Stomach (tissue), 9 donors: ENCODE data around the gene CORO7. TPM values are rescaled to one million over a fixed set of nuclear protein-coding genes. Genes with fewer than 3 reads are reported as not detected.

Experiments used
- DNase-seq, 2 donors: peaks; one replicate each; pipeline versions ENCODE4 v3.0.0 to v3.0.0-alpha.2; 2013 to 2019
- H3K27ac ChIP-seq, 5 donors: fragments of 200-600 bp in 4 of 5; sonication (generic) in 4 of 5; one replicate each; pipeline ENCODE4 v1.5.1; 2013 to 2019; ENCODE audit warnings: mild to moderate bottlenecking in 1 of 5, moderate library complexity in 1 of 5
- H3K27me3 ChIP-seq, 3 donors: fragments of 200-600 bp; sonication (generic); one replicate each; pipeline ENCODE4 v1.5.1; 2017 to 2019; ENCODE audit warnings: mixed run types in 1 of 3
- H3K36me3 ChIP-seq, 4 donors: fragments of 200-600 bp; sonication (generic); 1 replicate in 3 of 4; 2 replicates in 1 of 4; pipeline ENCODE4 v1.5.1; 2016 to 2019
- H3K4me1 ChIP-seq, 4 donors: fragments of 200-600 bp; sonication (generic); one replicate each; pipeline ENCODE4 v1.5.1; 2016 to 2019
- H3K4me3 ChIP-seq, 4 donors: fragments of 200-600 bp; sonication (generic) in 3 of 4; one replicate each; pipeline ENCODE4 v1.5.1; 2016 to 2019; ENCODE audit warnings: mild to moderate bottlenecking in 1 of 4
- H3K9me3 ChIP-seq, 4 donors: fragments of 200-600 bp; sonication (generic); one replicate each; pipeline ENCODE4 v1.5.1; 2016 to 2019
- EP300 ChIP-seq: sonication (generic); formaldehyde crosslinking; IDR thresholded peaks from one replicate; pipeline ENCODE4 v1.6.1; 2017; ENCODE audit warnings: antibody characterized with exemption
- POLR2A ChIP-seq, 4 donors: fragments of 450-650 bp; IDR thresholded peaks; one replicate each; pipeline ENCODE4 v1.6.1; 2016; ENCODE audit warnings: antibody characterized with exemption in 4 of 4, control low read depth in 2 of 4, mild to moderate bottlenecking in 1 of 4, moderate library complexity in 1 of 4
- POLR2AphosphoS5 ChIP-seq, 3 donors: sonication (generic); formaldehyde crosslinking; IDR thresholded peaks; one replicate each; pipeline ENCODE4 v1.6.1; 2016; ENCODE audit warnings: antibody characterized with exemption in 3 of 3
- WGBS, 5 donors: extraction: QIAGEN DNeasy Blood & Tissue Kit in 3 of 5; methylation state at CpG; one replicate each; pipeline versions ENCODE4 v1.1.5 to v1.1.7; 2013 to 2018; 5-methylcytosine and 5-hydroxymethylcytosine counted together
- intact Hi-C: fragments of 100-400 bp; cut with DNase I; formaldehyde crosslinking; loops from one replicate; pipeline ENCODE4 v1.15.1; 2023; ENCODE audit warnings: low total_unique reads
- polyA plus RNA-seq, 3 donors: library from polyadenylated mRNA; stranded (reverse); fragments of 200-250 nt; gene quantifications; one replicate each; pipeline ENCODE4 v1.2.3, GENCODE V29; 2013
- total RNA-seq, 5 donors: library from RNA; depleted of rRNA; stranded (reverse); fragments of >200 nt; gene quantifications; one replicate each; pipeline versions ENCODE4 v1.1.0 to v1.2.3, GENCODE V29; 2014 to 2016
- TF ChIP-seq, protein P1 (sequence below), 7 experiments: fragments of 450-650 bp in 4 of 7; fragments of 200-600 bp in 3 of 7; sonication (generic) in 3 of 7; IDR thresholded peaks; one replicate each; pipeline ENCODE4 v1.5.1; 2016 to 2019; ENCODE audit warnings: antibody characterized with exemption in 7 of 7, control low read depth in 2 of 7, mild to moderate bottlenecking in 1 of 7
- donor health status: healthy with polysubstance abuse.
- donor health status: Bipolar disorder and iron deficiency.
- donor health status: healthy.

The CORO7 gene
- total and polyA plus RNA-seq, 8 donors, result 12.5 to 173 (median 17.3) TPM

GRCh38 chr16:4450931-4451519 lies 34.6 kb upstream of the CORO7 start:
- intact Hi-C loops, result no loop called here
- 89 to 96% (median 93%) methylated on average over 14 of the region's 14 CpGs for WGBS, 5 donors
- TF ChIP-seq, protein P1, sequence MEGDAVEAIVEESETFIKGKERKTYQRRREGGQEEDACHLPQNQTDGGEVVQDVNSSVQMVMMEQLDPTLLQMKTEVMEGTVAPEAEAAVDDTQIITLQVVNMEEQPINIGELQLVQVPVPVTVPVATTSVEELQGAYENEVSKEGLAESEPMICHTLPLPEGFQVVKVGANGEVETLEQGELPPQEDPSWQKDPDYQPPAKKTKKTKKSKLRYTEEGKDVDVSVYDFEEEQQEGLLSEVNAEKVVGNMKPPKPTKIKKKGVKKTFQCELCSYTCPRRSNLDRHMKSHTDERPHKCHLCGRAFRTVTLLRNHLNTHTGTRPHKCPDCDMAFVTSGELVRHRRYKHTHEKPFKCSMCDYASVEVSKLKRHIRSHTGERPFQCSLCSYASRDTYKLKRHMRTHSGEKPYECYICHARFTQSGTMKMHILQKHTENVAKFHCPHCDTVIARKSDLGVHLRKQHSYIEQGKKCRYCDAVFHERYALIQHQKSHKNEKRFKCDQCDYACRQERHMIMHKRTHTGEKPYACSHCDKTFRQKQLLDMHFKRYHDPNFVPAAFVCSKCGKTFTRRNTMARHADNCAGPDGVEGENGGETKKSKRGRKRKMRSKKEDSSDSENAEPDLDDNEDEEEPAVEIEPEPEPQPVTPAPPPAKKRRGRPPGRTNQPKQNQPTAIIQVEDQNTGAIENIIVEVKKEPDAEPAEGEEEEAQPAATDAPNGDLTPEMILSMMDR (IDR thresholded peaks at IDR 0.05), result no peak
- no peak for TF ChIP-seq POLR2A (IDR thresholded peaks at IDR 0.05)
- TF ChIP-seq POLR2AphosphoS5 (IDR thresholded peaks at IDR 0.05), result no peak
- no peak for TF ChIP-seq EP300

GRCh38 chr16:4450430-4450829 lies 34.0 kb upstream of the CORO7 start:
- Histone ChIP-seq H3K4me3 (no peak overlapping the region), H3K4me1 (no peaks in the 10 kb centered on the region), H3K36me3 (peaks cover 70 to 100% (median 99%) of the 10 kb centered on the region in 4 donors), H3K27ac (no peak overlapping the region), H3K9me3 (no peaks in the 10 kb centered on the region), H3K27me3 (no peaks in the 10 kb centered on the region)
- intact Hi-C loops, result no loop called here
- TF ChIP-seq, protein P1 (IDR thresholded peaks at IDR 0.05), result no peak
- TF ChIP-seq POLR2AphosphoS5 (IDR thresholded peaks at IDR 0.05) (no peak), POLR2A (IDR thresholded peaks at IDR 0.05) (no peak), EP300 (no peak)
- DNase-seq, result no peak
- WGBS, 5 donors, result 93 to 98% (median 93%) methylated on average over 11 to 14 of the region's 14 CpGs

More at GRCh38 chr16:4450931-4451519, 34.6 kb upstream of the CORO7 start:
- Histone ChIP-seq H3K36me3 (peaks cover 70 to 100% (median 99%) of the 10 kb centered on the region in 4 donors), H3K27me3 (no peaks in the 10 kb centered on the region), H3K9me3 (no peaks in the 10 kb centered on the region), H3K4me1 (no peaks in the 10 kb centered on the region), H3K4me3 (no peak overlapping the region), H3K27ac (no peak overlapping the region)
- no peak for DNase-seq

DNA sequence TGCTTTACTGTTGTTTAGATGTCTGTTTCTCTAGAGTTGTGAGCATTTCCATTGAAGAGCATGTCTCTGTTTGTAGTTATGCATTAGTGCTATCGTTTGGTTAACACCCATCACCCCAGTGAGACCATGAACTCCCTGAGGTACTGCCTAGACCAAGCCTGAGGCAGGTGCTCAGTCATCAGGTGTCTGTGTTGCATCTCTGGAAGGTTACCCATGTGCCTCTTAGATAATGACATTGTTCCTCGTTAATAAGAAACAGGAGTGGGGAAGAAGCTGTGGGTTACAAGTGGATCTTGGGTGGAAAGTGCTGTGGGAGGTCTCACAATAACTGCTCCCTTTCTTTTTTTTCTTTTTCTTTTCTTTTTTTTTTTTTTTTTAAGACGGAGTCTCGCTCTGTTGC lies 27.6 kb upstream of the CORO7 start:
- no peak for DNase-seq
- Histone ChIP-seq H3K27ac (no peak overlapping the region), H3K27me3 (no peaks in the 10 kb centered on the region), H3K4me1 (no peaks in the 10 kb centered on the region), H3K4me3 (no peak overlapping the region), H3K36me3 (peaks cover 94 to 100% (median 100%) of the 10 kb centered on the region in 4 donors), H3K9me3 (no peaks in the 10 kb centered on the region)
- TF ChIP-seq EP300 (no peak), POLR2A (IDR thresholded peaks at IDR 0.05) (no peak), POLR2AphosphoS5 (IDR thresholded peaks at IDR 0.05) (no peak)
- TF ChIP-seq, protein P1 (IDR thresholded peaks at IDR 0.05), result no peak
- intact Hi-C loops, result no loop called here
- 85 to 93% (median 90%) methylated on average over 3 to 4 of the region's 4 CpGs for WGBS, 5 donors

GRCh38 chr16:4443271-4443670 lies 26.9 kb upstream of the CORO7 start:
- peaks cover 91 to 100% (median 100%) of the 10 kb centered on the region in 4 donors for H3K36me3 ChIP-seq
- WGBS, 5 donors, result 70 to 83% (median 75%) methylated on average over 5 of the region's 5 CpGs
- intact Hi-C loops, result no loop called here

More at GRCh38 chr16:4443271-4443670, 26.9 kb upstream of the CORO7 start:
- no peaks in the 10 kb centered on the region for H3K4me1 ChIP-seq
- DNase-seq, result no peak
- H3K27ac ChIP-seq, result no peak overlapping the region
- TF ChIP-seq EP300 (no peak), POLR2AphosphoS5 (IDR thresholded peaks at IDR 0.05) (no peak), POLR2A (IDR thresholded peaks at IDR 0.05) (no peak)
- TF ChIP-seq, protein P1 (IDR thresholded peaks at IDR 0.05), result no peak
- H3K9me3 ChIP-seq, result no peaks in the 10 kb centered on the region
- no peaks in the 10 kb centered on the region for H3K27me3 ChIP-seq
- no peak overlapping the region for H3K4me3 ChIP-seq
